ENCODE results near the gene ALDH7A1. TPM values are rescaled to one million over a fixed set of nuclear protein-coding genes. Genes with fewer than 3 reads are reported as not detected.

ALDH7A1 gene
- total RNA-seq, 2 experiments from 2014 or later = 1.6 to 2.1 TPM

- CTCF ChIA-PET = interaction anchor here (0.8 kb wide), 1 partner anchor 57 kb away, joined by 3 read pairs; no protein-coding TSS in a partner anchor
- H3K4me3 Mint-ChIP-seq = peak overlapping the region; percentile 92
- POLR2A ChIA-PET = no interaction called here
- no peaks in the 10 kb centered on the region for H3K27me3 Mint-ChIP-seq
- H3K9me3 Mint-ChIP-seq = no peaks in the 10 kb centered on the region
- DNase-seq = no peak
- H3K36me3 ChIP-seq (ENCODE audit: insufficient read depth, low read length) = peaks cover 17% of the 10 kb centered on the region
- peaks cover 29% of the 10 kb centered on the region for H3K4me1 ChIP-seq (ENCODE audit: insufficient read depth, low read length)
- peaks cover 37% of the 10 kb centered on the region for H3K4me1 Mint-ChIP-seq (ENCODE audit: low read depth)
- intact Hi-C loops (cut with DNase I, micrococcal nuclease) = loop anchor here in 1 of 2 experiments (2.0 to 5.0 kb wide), 2 partner anchors 428 to 915 kb away; no protein-coding TSS in a partner anchor
- no peaks in the 10 kb centered on the region for H3K9me3 ChIP-seq (ENCODE audit: control insufficient read depth in 1 of 2, insufficient read depth in 1 of 2, low read length in 2 of 2)
- no peak overlapping the region for H3K4me3 ChIP-seq (ENCODE audit: low read length)
- ATAC-seq (ENCODE audit: poor library complexity) = no peak
- peak overlapping the region; percentile 79 for H3K27ac Mint-ChIP-seq
- H3K27ac ChIP-seq (ENCODE audit: low read depth in 1 of 2, low read length in 2 of 2) = no peak overlapping the region
- H3K27me3 ChIP-seq (ENCODE audit: control insufficient read depth in 1 of 2, insufficient read depth in 2 of 2, low read length in 2 of 2) = peaks cover 0 to 5% of the 10 kb centered on the region in 2 experiments
- TF ChIP-seq, protein P1, sequence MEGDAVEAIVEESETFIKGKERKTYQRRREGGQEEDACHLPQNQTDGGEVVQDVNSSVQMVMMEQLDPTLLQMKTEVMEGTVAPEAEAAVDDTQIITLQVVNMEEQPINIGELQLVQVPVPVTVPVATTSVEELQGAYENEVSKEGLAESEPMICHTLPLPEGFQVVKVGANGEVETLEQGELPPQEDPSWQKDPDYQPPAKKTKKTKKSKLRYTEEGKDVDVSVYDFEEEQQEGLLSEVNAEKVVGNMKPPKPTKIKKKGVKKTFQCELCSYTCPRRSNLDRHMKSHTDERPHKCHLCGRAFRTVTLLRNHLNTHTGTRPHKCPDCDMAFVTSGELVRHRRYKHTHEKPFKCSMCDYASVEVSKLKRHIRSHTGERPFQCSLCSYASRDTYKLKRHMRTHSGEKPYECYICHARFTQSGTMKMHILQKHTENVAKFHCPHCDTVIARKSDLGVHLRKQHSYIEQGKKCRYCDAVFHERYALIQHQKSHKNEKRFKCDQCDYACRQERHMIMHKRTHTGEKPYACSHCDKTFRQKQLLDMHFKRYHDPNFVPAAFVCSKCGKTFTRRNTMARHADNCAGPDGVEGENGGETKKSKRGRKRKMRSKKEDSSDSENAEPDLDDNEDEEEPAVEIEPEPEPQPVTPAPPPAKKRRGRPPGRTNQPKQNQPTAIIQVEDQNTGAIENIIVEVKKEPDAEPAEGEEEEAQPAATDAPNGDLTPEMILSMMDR (IDR thresholded peaks at IDR 0.05) = no peak
- H3K36me3 Mint-ChIP-seq (ENCODE audit: low read depth) = peaks cover 25% of the 10 kb centered on the region
Measured at GRCh38 chr5:126599499-126599898, 4.5 kb upstream of the ALDH7A1 start.

DNA sequence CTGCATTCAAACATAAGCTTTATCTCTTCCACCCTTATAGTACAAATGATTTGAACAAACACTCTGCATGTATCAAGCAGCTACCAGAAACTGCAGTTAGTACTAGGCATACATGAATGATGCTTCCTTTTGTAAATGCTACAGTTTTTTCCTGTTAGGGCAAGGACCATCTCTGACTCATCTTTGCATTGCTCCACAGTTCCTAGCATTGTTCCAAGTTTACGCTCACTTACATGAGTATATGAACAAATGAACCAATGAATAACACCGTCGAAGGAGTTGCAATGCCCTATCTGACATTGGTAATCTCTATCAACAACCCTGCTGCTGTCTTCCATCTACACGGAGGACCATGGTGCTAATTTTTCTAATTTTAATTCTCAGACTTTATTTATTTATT lies 2.1 kb upstream of the ALDH7A1 start:
- ChIA-PET CTCF (interaction anchor here (0.6 kb wide), 1 partner anchor 26 kb away, joined by 3 read pairs; no protein-coding TSS in a partner anchor), POLR2A (interaction anchor here (0.7 kb wide), 1 partner anchor 181 kb away, joined by 3 read pairs; no protein-coding TSS in a partner anchor)
- Mint-ChIP-seq H3K27ac (no peak overlapping the region), H3K27me3 (no peaks in the 10 kb centered on the region), H3K4me3 (peak overlapping the region; percentile 45), H3K36me3 (ENCODE audit: low read depth) (peaks cover 11% of the 10 kb centered on the region), H3K4me1 (ENCODE audit: low read depth) (peaks cover 31% of the 10 kb centered on the region), H3K9me3 (no peaks in the 10 kb centered on the region)
- TF ChIP-seq, protein P1 (IDR thresholded peaks at IDR 0.05) = no peak
- Histone ChIP-seq H3K36me3 (ENCODE audit: insufficient read depth, low read length) (no peaks in the 10 kb centered on the region), H3K27me3 (ENCODE audit: control insufficient read depth in 1 of 2, insufficient read depth in 2 of 2, low read length in 2 of 2) (peaks cover 0 to 5% of the 10 kb centered on the region in 2 experiments), H3K4me3 (ENCODE audit: low read length) (no peak overlapping the region), H3K27ac (ENCODE audit: low read depth in 1 of 2, low read length in 2 of 2) (no peak overlapping the region), H3K4me1 (ENCODE audit: insufficient read depth, low read length) (peaks cover 30% of the 10 kb centered on the region), H3K9me3 (ENCODE audit: control insufficient read depth in 1 of 2, insufficient read depth in 1 of 2, low read length in 2 of 2) (no peaks in the 10 kb centered on the region)
- no peak for ATAC-seq (ENCODE audit: poor library complexity)
- intact Hi-C loops (cut with DNase I, micrococcal nuclease) = loop anchor here in 1 of 2 experiments (2.0 to 5.0 kb wide), 2 partner anchors 180 to 430 kb away; partner anchors contain the start of gene LMNB1
- no peak for DNase-seq

DNA sequence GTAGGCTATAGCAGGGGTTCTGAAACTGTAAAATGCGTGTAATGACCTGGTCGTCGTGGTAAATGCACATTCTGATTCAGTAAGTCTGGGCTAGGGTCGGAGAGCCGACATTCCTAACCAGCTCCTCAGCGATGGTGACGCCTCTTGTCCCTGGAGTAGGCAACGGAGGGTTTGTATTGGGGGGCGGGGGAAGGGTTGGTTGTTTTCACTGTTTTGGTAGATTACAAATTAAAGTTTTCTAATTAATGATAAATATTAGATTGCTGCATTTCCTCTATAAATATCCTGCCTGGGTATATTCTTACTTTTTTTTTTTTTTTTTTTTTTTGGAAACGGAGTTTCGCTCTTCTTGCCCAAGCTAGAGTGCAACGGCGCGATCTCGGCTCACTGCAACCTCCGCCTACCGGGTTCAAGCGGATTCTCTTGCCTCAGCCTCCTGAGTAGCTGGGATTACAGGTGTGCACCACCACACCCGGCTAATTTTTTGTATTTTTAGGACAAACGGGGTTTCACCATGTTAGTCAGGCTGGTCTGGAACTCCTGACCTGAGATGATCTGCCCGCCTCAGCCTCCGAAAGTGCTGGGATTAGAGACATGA lies 566 bp upstream of the ALDH7A1 start:
- peak overlapping the region; percentile 69 for H3K4me3 ChIP-seq (ENCODE audit: low read length)
- no peaks in the 10 kb centered on the region for H3K9me3 ChIP-seq (ENCODE audit: control insufficient read depth in 1 of 2, insufficient read depth in 1 of 2, low read length in 2 of 2)
- H3K4me1 Mint-ChIP-seq (ENCODE audit: low read depth) = peaks cover 22% of the 10 kb centered on the region
- intact Hi-C loops (cut with DNase I, micrococcal nuclease) = loop anchor here in 1 of 2 experiments (2.0 to 5.0 kb wide), 2 partner anchors 181 to 432 kb away; partner anchors contain the start of gene LMNB1
- H3K27me3 ChIP-seq (ENCODE audit: control insufficient read depth in 1 of 2, insufficient read depth in 2 of 2, low read length in 2 of 2) = peaks cover 4 to 5% of the 10 kb centered on the region in 2 experiments
- peak overlapping the region; percentile 91 for H3K4me3 Mint-ChIP-seq
- TF ChIP-seq, protein P1 (IDR thresholded peaks at IDR 0.05) = no peak
- no peaks in the 10 kb centered on the region for H3K9me3 Mint-ChIP-seq
- ChIA-PET POLR2A (interaction anchor here (1.4 kb wide), 2 partner anchors 10 to 183 kb away, joined by 5 to 11 read pairs; no protein-coding TSS in a partner anchor), CTCF (interaction anchor here (0.7 to 1.3 kb wide), 2 partner anchors 10 to 898 kb away, joined by 3 to 4 read pairs; no protein-coding TSS in a partner anchor)
- no peak overlapping the region for H3K27ac Mint-ChIP-seq
- H3K27me3 Mint-ChIP-seq = no peaks in the 10 kb centered on the region
- no peaks in the 10 kb centered on the region for H3K36me3 ChIP-seq (ENCODE audit: insufficient read depth, low read length)
- peak; percentile 13 for ATAC-seq (ENCODE audit: poor library complexity)
- H3K4me1 ChIP-seq (ENCODE audit: insufficient read depth, low read length) = peaks cover 20% of the 10 kb centered on the region
- H3K36me3 Mint-ChIP-seq (ENCODE audit: low read depth) = peaks cover 4% of the 10 kb centered on the region
- no peak overlapping the region for H3K27ac ChIP-seq (ENCODE audit: low read depth in 1 of 2, low read length in 2 of 2)
- no peak for DNase-seq
